Lung (tissue), 12 donors: Measurements from ENCODE around the gene RNF224. TPM values are rescaled to one million over a fixed set of nuclear protein-coding genes. Genes with fewer than 3 reads are reported as not detected.
A peak's percentile ranks its signal among the peaks of the same experiment; 100 is the strongest.

Experiments used
- ATAC-seq: fragments of 200-7000 bp; cut with Tn5 transposase; one replicate; pipeline ENCODE4 v1.9.1; 2020; ENCODE audit warnings: moderate number of reproducible peaks; ENCODE audit not compliant: insufficient read depth, low FRiP score
- DNase-seq, 3 donors: peaks; one replicate each; pipeline ENCODE4 v3.0.0-alpha.2; 2013 to 2017
- H3K27ac ChIP-seq, 2 donors: one replicate each; pipeline ENCODE4 v1.5.1; 2013; ENCODE audit warnings: mild to moderate bottlenecking in 2 of 2, moderate library complexity in 2 of 2, control low read depth in 1 of 2, inconsistent platforms in 1 of 2, low read depth in 1 of 2, low read length in 1 of 2
- H3K27me3 ChIP-seq, 3 donors: one replicate each; pipeline ENCODE4 v1.5.1; 2013; ENCODE audit warnings: low read length in 2 of 3; ENCODE audit not compliant: control insufficient read depth in 3 of 3, insufficient read depth in 3 of 3
- H3K36me3 ChIP-seq, 4 donors: one replicate each; pipeline ENCODE4 v1.5.1; 2013; ENCODE audit warnings: low read length in 4 of 4, mild to moderate bottlenecking in 1 of 4, moderate library complexity in 1 of 4; ENCODE audit not compliant: control insufficient read depth in 4 of 4, insufficient read depth in 4 of 4
- H3K4me1 ChIP-seq, 5 donors: one replicate each; pipeline ENCODE4 v1.5.1; 2013; ENCODE audit warnings: low read length in 5 of 5, mild to moderate bottlenecking in 2 of 5, moderate library complexity in 1 of 5; ENCODE audit not compliant: control insufficient read depth in 5 of 5, insufficient read depth in 5 of 5
- H3K4me3 ChIP-seq: one replicate; pipeline ENCODE4 v1.5.1; 2013; ENCODE audit warnings: mild to moderate bottlenecking, control low read depth, moderate library complexity
- H3K9ac ChIP-seq, 2 donors: one replicate each; pipeline ENCODE4 v1.5.1; 2013; ENCODE audit warnings: low read length in 2 of 2, control low read depth in 1 of 2; ENCODE audit not compliant: insufficient read depth in 1 of 2
- H3K9me3 ChIP-seq, 4 donors: one replicate each; pipeline ENCODE4 v1.5.1; 2013; ENCODE audit warnings: low read length in 3 of 4, mild to moderate bottlenecking in 1 of 4, moderate library complexity in 1 of 4; ENCODE audit not compliant: control insufficient read depth in 4 of 4, insufficient read depth in 3 of 4
- WGBS, 2 donors: extraction: QIAGEN DNeasy Blood & Tissue Kit; methylation state at CpG; one replicate each; pipeline ENCODE4 v1.1.7; 2013; 5-methylcytosine and 5-hydroxymethylcytosine counted together
- polyA plus RNA-seq, 2 donors: library from polyadenylated mRNA; stranded (reverse); fragments of 200-250 nt; gene quantifications; one replicate each; pipeline ENCODE4 v1.2.1, GENCODE V29; 2013
- total RNA-seq, 2 donors: library from RNA; depleted of rRNA in 1 of 2; stranded (reverse); fragments of >200 nt in 1 of 2; gene quantifications; one replicate each; pipeline ENCODE4 v1.2.1, GENCODE V29; 2014 to 2021
- TF ChIP-seq, protein P1 (sequence below): IDR thresholded peaks from 2 replicates; pipeline ENCODE4 v1.5.1; 2012; ENCODE audit warnings: mild to moderate bottlenecking; ENCODE audit errors: control extremely low read depth, extremely low read depth
- donor health status: control.
- donor health status: control.
- donor health status: Bipolar disorder and iron deficiency.
- donor health status: healthy.
- donor health status: DM: yes; HTN: yes; CAD: no.

Gene RNF224
- total and polyA plus RNA-seq, 4 donors, result 0.24 to 1.1 (median 0.80) TPM

- Histone ChIP-seq H3K36me3 (peaks cover 0 to 48% (median 16%) of the 10 kb centered on the region in 4 donors), H3K9me3 (no peaks in the 10 kb centered on the region), H3K27me3 (no peaks in the 10 kb centered on the region), H3K4me1 (peaks cover 14 to 37% (median 20%) of the 10 kb centered on the region in 5 donors), H3K9ac (peak within 1 kb of the TSS; percentile 39 to 52), H3K4me3 (peak within 1 kb of the TSS; percentile 96), H3K27ac (peak within 1 kb of the TSS; percentile 94 to 95)
- DNase-seq (peak; percentile 95 to 98 (median 95)), ATAC-seq (peak; percentile 89)
- WGBS, 2 donors, result 0 to 1% methylated on average over 81 to 98 of the region's 98 CpGs
- TF ChIP-seq, protein P1, sequence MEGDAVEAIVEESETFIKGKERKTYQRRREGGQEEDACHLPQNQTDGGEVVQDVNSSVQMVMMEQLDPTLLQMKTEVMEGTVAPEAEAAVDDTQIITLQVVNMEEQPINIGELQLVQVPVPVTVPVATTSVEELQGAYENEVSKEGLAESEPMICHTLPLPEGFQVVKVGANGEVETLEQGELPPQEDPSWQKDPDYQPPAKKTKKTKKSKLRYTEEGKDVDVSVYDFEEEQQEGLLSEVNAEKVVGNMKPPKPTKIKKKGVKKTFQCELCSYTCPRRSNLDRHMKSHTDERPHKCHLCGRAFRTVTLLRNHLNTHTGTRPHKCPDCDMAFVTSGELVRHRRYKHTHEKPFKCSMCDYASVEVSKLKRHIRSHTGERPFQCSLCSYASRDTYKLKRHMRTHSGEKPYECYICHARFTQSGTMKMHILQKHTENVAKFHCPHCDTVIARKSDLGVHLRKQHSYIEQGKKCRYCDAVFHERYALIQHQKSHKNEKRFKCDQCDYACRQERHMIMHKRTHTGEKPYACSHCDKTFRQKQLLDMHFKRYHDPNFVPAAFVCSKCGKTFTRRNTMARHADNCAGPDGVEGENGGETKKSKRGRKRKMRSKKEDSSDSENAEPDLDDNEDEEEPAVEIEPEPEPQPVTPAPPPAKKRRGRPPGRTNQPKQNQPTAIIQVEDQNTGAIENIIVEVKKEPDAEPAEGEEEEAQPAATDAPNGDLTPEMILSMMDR, result peak; percentile 10
Observed at GRCh38 chr9:137188490-137189296, 38.6 kb upstream of the RNF224 start, which contains the start of the genes ANAPC2 and SSNA1. Gene ANAPC2 (minus strand): TSS chr9:137188560. CDS start chr9:137188532, 28 bp downstream. Gene SSNA1 (plus strand): TSS chr9:137188676. CDS start chr9:137188727, 51 bp downstream.

- Histone ChIP-seq H3K27me3 (no peaks in the 10 kb centered on the region), H3K27ac (peak overlapping the region; percentile 94 to 95), H3K9ac (peak overlapping the region; percentile 14 to 39), H3K4me3 (peak overlapping the region; percentile 85), H3K9me3 (no peaks in the 10 kb centered on the region), H3K4me1 (peaks cover 14 to 39% (median 20%) of the 10 kb centered on the region in 5 donors), H3K36me3 (peaks cover 0 to 39% (median 10%) of the 10 kb centered on the region in 4 donors)
- WGBS, 2 donors, result 30 to 35% methylated on average over 21 to 23 of the region's 23 CpGs
- ATAC-seq (no peak), DNase-seq (no peak)
- TF ChIP-seq, protein P1, result no peak
Observed at GRCh38 chr9:137189297-137190295, 37.7 kb upstream of the RNF224 start.

GRCh38 chr9:137190315-137190856 is 36.9 kb upstream of the RNF224 start:
- Histone ChIP-seq H3K27me3 (no peaks in the 10 kb centered on the region), H3K4me1 (peaks cover 14 to 42% (median 20%) of the 10 kb centered on the region in 5 donors), H3K9me3 (no peaks in the 10 kb centered on the region), H3K9ac (no peak overlapping the region), H3K27ac (peak overlapping the region in 1 of 2 donors; percentile 95), H3K36me3 (peaks cover 0 to 31% (median 7%) of the 10 kb centered on the region in 4 donors), H3K4me3 (no peak overlapping the region)
- DNase-seq (no peak), ATAC-seq (no peak)
- TF ChIP-seq, protein P1, result no peak
- 81 to 93% methylated on average over 7 to 9 of the region's 9 CpGs for WGBS, 2 donors
